GM21529 (cell line): ENCODE data around the gene ABCB8.
"Not testable (repeated sequence)": the region's sequence is repeated elsewhere in the genome, so short reads cannot be mapped to it uniquely, and the experiment has no call there.

Experiments used
- ATAC-seq: cut with Tn5 transposase; IDR thresholded peaks from one replicate; pipeline ENCODE4 v1.9.1; 2021; ENCODE audit not compliant: unreplicated experiment

ABCB8 gene

DNA sequence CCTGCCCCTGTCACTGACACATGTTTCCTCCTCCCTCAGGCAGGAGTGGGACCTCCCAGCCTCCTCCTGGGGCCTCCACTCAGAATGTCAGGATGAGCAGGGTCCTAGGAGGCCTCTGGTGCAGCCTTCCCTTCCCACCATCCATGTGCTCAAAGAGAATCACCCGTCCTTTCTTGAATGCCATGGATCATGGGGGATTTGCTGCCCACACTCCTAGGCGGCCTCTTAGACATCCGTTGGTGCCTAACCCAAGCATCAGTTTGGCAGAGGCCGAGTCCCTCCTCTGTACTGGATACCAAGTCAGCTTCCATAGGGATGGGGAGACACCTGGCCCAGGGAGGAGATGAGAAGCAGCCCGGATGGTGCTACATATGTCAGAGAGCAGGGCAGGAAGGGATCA, 30.4 kb upstream of the ABCB8 start:
- ATAC-seq, result no peak

- no peak for ATAC-seq
Observed at GRCh38 chr7:150998341-150998740, 29.9 kb upstream of the ABCB8 start.

GRCh38 chr7:150999001-150999400, 29.2 kb upstream of the ABCB8 start:
- ATAC-seq, result no peak

GRCh38 chr7:150999497-151000230, 28.6 kb upstream of the ABCB8 start:
- no peak for ATAC-seq

GRCh38 chr7:151000897-151001495, 27.3 kb upstream of the ABCB8 start:
- no peak for ATAC-seq

DNA sequence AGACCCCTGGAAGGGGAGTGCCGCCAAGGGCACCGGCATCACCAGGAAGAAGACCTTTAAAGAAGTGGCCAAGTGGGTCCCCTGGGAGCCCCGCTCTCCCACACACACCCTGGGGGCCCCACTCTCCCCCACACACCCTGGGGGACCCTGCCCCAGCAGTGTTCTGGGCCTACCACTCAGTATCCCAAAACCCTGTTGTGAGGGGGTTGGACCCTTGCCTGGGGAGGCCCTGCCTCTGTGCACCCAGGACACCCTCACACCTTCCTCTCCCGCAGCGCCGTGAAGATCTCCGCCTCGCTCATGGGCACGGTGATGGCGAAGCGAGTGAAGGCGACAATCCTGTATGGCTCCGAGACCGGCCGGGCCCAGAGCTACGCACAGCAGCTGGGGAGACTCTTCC, 26.7 kb upstream of the ABCB8 start:
- ATAC-seq, result no peak

DNA sequence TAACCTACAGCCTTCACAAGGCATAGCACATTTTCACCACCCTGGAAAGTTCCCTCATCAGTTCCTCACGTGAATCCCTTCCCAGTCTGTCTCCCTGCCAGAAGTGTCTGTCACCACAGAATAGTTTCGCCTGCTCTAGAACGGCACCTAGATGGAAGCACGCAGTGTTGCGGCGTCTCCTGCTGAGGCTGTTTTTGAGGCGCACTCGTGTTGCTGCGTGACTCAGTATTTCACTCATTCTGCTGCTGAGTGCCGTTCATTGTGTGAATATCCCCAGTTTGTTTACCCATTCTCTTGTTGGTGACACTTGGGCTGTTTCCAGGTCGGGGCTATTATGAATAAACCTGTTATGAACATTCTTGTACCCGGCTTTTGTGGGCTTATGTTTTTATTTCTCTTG, 24.7 kb upstream of the ABCB8 start:
- no peak for ATAC-seq

GRCh38 chr7:151005566-151005965, 22.7 kb upstream of the ABCB8 start:
- no peak for ATAC-seq

GRCh38 chr7:151006590-151007300, 21.5 kb upstream of the ABCB8 start:
- no peak for ATAC-seq

DNA sequence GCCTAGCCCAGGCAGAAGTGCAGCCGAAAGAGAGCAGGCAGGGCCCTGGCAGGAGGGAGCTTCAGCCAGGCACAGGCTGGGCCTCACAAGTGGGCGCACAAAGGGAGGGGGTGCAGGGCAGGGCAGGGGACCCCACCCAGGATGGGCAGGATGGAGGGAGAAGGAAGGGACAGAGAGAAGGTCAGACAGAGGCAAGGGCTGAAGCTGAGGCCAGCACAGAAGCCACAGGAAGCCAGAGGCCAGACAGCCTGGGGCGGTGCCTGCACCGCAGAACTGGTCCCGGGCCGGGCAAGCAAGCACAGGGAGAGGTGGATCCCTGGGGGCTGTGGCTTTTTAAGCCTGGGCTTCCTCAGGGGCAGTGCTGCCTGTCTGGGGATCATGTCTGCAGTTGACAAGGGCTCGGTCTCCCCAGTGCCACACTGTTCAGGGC, 20.8 kb upstream of the ABCB8 start:
- ATAC-seq, result no peak

DNA sequence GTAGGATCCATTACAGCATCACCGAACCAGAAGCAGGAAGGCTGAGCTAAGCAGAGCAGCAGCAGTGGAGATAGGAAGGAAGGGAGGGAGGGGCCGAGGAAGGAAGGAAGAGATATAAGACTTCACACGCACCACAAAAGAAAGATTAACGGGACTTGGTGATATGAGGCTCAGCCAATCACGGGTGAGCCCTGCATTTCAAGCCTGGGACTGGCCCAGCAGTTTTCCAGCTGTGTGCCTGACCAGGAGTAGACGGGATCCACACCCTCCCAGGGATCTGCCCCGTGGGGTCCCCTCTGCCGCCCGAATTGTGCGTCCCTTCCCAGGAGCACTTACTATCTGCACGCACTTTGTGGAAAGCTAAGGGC, 20.1 kb upstream of the ABCB8 start:
- ATAC-seq, result no peak

GRCh38 chr7:151008511-151009323, 19.5 kb upstream of the ABCB8 start:
- ATAC-seq, result peak; percentile 84

GRCh38 chr7:151009327-151010036, 18.8 kb upstream of the ABCB8 start:
- ATAC-seq, result no peak

DNA sequence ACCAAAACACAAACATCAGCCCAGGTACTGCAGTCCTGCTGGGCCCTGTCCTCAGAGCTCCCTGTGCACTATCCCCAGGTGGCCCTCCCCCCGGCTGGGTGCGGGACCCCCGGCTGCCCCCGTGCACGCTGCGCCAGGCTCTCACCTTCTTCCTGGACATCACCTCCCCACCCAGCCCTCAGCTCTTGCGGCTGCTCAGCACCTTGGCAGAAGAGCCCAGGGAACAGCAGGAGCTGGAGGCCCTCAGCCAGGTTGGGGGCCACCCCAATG, 18.3 kb upstream of the ABCB8 start:
- no peak for ATAC-seq

- ATAC-seq, result no peak
Observed at GRCh38 chr7:151010307-151011096, 17.7 kb upstream of the ABCB8 start.

- no peak for ATAC-seq
Observed at GRCh38 chr7:151011097-151011409, 17.2 kb upstream of the ABCB8 start.

DNA sequence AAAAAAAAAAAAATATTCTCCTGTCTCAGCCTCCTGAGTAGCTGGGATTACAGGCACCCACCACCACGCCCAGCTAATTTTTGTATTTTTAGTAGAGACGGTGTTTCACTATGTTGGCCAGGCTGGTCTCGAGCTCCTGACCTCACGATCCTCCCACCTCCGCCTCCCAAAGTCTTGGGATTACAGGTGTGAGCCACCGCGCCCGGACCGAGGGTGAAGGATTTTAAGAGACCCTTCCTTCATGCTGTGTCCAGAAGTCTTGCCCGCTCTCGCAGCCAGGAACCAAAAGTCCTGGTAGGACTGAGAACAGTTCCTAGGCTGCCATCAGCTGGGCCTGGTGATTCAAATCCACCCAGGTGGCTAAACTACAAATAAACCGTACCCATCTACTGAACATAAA, 16.6 kb upstream of the ABCB8 start:
- ATAC-seq, result not testable (repeated sequence)

DNA sequence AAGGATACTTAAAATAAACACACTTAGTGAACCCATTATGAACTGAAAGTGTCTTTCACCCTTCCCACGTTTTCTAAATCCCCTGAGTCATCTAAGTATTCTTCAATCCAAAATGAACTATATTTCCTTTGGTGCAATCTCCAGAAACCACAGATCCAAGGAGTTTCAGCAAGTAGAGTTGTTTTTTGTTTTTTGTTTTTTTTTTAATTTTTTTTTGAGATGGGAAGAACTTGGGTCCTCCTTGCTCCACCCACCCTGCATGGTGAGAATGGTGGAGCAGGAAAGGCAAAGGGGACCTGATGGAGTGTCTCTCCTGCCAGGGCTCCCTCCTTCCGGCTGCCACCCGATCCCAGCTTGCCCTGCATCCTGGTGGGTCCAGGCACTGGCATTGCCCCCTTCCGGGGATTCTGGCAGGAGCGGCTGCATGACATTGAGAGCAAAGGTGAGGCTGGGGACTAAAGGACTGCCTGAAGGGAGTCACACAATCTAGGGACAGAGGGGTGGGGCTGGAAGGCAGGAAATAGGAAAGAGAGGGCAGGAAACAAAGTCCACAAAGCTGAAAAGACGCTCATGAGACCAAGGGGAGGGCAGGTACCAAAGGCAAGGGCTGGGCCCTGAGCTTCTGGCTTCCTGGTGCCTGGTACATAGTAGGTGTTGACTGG, 16.1 kb upstream of the ABCB8 start:
- no peak for ATAC-seq

- ATAC-seq, result no peak
Observed at GRCh38 chr7:151012911-151013347, 15.3 kb upstream of the ABCB8 start.

DNA sequence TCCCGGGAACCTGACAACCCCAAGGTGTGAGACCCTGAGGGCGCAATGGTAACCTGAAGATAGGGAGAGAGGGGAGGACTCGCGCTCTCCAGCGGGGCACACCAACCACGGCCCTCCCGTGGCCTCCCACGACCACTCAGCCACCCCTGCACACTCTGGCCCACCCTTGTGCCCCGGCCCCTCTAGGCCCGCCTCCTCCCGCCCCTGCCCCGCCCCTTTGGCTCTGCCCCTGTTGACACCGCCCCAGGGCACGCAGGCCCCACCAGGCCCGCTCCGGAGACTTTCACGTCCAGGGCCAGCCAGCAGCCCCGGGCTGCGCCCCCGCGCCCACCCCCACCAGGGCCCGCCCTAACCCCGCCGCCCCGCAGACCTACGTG, 14.9 kb upstream of the ABCB8 start:
- no peak for ATAC-seq
